A673 (cell line): ENCODE measurements around the gene SCD. TPM values are rescaled to one million over a fixed set of nuclear protein-coding genes. Genes with fewer than 3 reads are reported as not detected.
A peak's percentile ranks its signal among the peaks of the same experiment; 100 is the strongest.

Experiments
- BruUV-seq: library from RNA; stranded (reverse); fragments of 400-500 nt; replicated peaks from 2 replicates; lab custom pipeline; 2021; lab: Mats Ljungman, UMichigan
- CTCF ChIA-PET: fragments of 300-600 bp; sonication (Branson Sonifier 250); formaldehyde crosslinking; loops from one replicate; lab custom pipeline; 2022; ENCODE audit warnings: antibody characterized with exemption; lab: Charles Lee
- POLR2A ChIA-PET: fragments of 300-600 bp; sonication (Branson Sonifier 250); formaldehyde crosslinking; loops from one replicate; lab custom pipeline; 2022; ENCODE audit warnings: antibody characterized with exemption; ENCODE audit not compliant: low non-redundant PET; lab: Charles Lee
- DNase-seq: peaks from one replicate; pipeline ENCODE4 v3.0.0-alpha.2; 2015; ENCODE audit warnings: low spot score
- H3K27ac ChIP-seq: fragments of 200-600 bp; sonication (generic); 2 replicates; pipeline ENCODE4 v1.5.1; 2016; ENCODE audit warnings: mixed run types, low read depth, mild to moderate bottlenecking, mixed read lengths, antibody characterized with exemption, low read length; ENCODE audit not compliant: poor library complexity, severe bottlenecking
- H3K27me3 ChIP-seq: fragments of 200-600 bp; sonication (generic); replicated peaks from 2 replicates; pipeline ENCODE4 v1.6.1; 2017; ENCODE audit warnings: mixed run types, low read depth, mild to moderate bottlenecking, mixed read lengths, antibody characterized with exemption, low read length; ENCODE audit not compliant: insufficient read depth, poor library complexity
- H3K36me3 ChIP-seq: fragments of 200-600 bp; sonication (generic); 2 replicates; pipeline ENCODE4 v1.6.1; 2016; ENCODE audit warnings: mixed run types, mild to moderate bottlenecking, mixed read lengths, antibody characterized with exemption, low read length; ENCODE audit not compliant: insufficient read depth, poor library complexity, severe bottlenecking
- H3K4me1 ChIP-seq: fragments of 200-600 bp; sonication (generic); 2 replicates; pipeline ENCODE4 v1.6.1; 2017; ENCODE audit warnings: mixed run types, mild to moderate bottlenecking, mixed read lengths, antibody characterized with exemption, low read length; ENCODE audit not compliant: insufficient read depth, poor library complexity, severe bottlenecking
- H3K4me3 ChIP-seq: fragments of 200-600 bp; sonication (generic); 2 replicates; pipeline ENCODE4 v1.5.1; 2016; ENCODE audit warnings: low read depth, mixed run types, mild to moderate bottlenecking, mixed read lengths, low read length; ENCODE audit not compliant: poor library complexity, severe bottlenecking
- H3K9me3 ChIP-seq: fragments of 200-600 bp; sonication (generic); 2 replicates; pipeline ENCODE4 v1.6.1; 2016; ENCODE audit warnings: mixed run types, low read depth, mild to moderate bottlenecking, mixed read lengths, antibody characterized with exemption, low read length; ENCODE audit not compliant: poor library complexity, severe bottlenecking
- EZH2 ChIP-seq: fragments of 200-600 bp; sonication (generic); IDR thresholded peaks from 2 replicates; pipeline ENCODE4 v1.6.1; 2017; ENCODE audit warnings: borderline replicate concordance, low read depth, mild to moderate bottlenecking, mixed read lengths, antibody characterized with exemption, low read length; ENCODE audit not compliant: poor library complexity, severe bottlenecking
- intact Hi-C: fragments of 100-400 bp; cut with micrococcal nuclease; formaldehyde crosslinking; loops from one replicate; pipeline ENCODE4 v1.10.0; 2022; ENCODE audit not compliant: unreplicated experiment
- total RNA-seq: library from RNA; stranded (reverse); gene quantifications from 2 replicates; pipeline ENCODE4 v1.2.3, GENCODE V29; 2021
- TF ChIP-seq, protein P1 (sequence below): fragments of 300-800, 200-600 bp; sonication (generic); conservative IDR thresholded peaks from 2 replicates; pipeline ENCODE4 v1.5.1; 2017; ENCODE audit warnings: low read depth, mild to moderate bottlenecking, antibody characterized with exemption, low read length, moderate library complexity, mixed read lengths

The SCD gene
- total RNA-seq, 1 experiment from 2014 or later, result 519 TPM

DNA sequence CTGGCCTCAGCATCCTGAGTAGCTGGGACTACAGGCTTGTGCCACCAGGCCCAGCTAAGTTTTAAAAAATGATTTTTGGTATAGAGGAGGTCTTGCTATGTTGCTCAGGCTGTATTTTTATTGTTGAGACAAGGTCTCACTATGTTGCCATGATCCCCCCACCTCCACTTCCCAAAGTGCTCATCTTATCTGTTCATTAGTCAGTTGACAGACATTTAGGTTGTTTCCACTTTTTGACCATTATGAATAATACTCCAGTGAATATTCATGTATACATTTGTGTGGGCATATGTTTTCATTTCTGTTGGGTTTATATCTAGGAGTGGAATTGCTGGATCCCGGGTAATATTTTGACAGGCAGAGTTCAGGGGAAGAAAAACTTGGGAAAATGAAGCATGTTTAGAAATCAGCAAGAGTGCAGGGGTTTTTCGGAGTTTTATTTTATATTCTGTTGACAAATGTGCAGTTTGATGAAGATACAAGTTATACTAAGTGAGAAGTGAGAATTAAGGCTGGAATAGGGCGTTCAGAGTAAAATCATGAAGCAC, 2.7 kb upstream of the SCD start:
- Histone ChIP-seq H3K36me3 (peaks cover 14% of the 10 kb centered on the region), H3K27me3 (no peaks in the 10 kb centered on the region), H3K4me3 (no peak overlapping the region), H3K27ac (peak overlapping the region; percentile 94), H3K4me1 (peaks cover 15% of the 10 kb centered on the region), H3K9me3 (no peaks in the 10 kb centered on the region)
- no TSS peak for BruUV-seq
- TF ChIP-seq EZH2, result no peak
- TF ChIP-seq, protein P1, sequence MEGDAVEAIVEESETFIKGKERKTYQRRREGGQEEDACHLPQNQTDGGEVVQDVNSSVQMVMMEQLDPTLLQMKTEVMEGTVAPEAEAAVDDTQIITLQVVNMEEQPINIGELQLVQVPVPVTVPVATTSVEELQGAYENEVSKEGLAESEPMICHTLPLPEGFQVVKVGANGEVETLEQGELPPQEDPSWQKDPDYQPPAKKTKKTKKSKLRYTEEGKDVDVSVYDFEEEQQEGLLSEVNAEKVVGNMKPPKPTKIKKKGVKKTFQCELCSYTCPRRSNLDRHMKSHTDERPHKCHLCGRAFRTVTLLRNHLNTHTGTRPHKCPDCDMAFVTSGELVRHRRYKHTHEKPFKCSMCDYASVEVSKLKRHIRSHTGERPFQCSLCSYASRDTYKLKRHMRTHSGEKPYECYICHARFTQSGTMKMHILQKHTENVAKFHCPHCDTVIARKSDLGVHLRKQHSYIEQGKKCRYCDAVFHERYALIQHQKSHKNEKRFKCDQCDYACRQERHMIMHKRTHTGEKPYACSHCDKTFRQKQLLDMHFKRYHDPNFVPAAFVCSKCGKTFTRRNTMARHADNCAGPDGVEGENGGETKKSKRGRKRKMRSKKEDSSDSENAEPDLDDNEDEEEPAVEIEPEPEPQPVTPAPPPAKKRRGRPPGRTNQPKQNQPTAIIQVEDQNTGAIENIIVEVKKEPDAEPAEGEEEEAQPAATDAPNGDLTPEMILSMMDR, result no peak
- ChIA-PET CTCF (interaction anchor here (0.8 kb wide), 1 partner anchor 167 kb away, joined by 5 read pairs; no protein-coding TSS in a partner anchor), POLR2A (interaction anchor here (0.5 kb wide), 1 partner anchor 36 kb away, joined by 3 read pairs; no protein-coding TSS in a partner anchor)
- DNase-seq, result no peak
- intact Hi-C loops, result loop anchor here (10.0 kb wide), 1 partner anchor 490 kb away; no protein-coding TSS in a partner anchor

DNA sequence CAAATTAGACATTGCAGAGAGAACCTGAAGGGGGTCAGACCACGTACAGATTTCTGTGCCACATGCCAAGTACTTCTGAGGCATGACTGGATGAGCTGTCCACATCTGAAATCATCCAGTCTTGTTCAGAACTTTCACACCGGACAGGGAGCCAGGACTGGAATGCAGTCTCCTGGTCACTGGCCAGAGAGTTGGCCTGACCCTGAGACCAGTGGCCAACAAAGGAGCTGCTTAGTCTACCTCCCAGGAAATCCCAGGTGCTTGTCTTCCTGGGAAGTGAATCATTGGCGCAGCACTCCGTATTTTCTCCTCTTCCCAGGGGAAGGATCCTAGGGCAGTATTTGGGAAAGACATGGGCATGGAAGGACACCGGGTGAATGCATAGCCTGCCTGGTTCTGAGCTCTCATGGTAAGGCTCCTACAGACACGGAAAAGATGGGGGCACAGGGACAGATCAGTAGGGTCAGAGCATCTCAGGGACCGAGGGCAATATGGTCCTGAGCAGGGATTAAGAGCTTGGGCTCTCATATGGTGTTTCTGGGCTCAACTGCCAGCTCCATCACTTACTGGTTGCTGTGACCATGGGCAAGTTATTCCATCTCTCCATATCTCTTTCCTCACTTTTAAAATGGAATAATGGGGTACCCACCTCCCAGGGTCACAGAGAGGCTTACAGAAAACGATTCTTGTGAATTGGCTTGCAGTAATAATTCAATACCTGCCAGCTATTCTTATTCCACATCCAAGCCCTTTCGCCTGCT, 1.3 kb upstream of the SCD start:
- no peak for DNase-seq
- intact Hi-C loops, result loop anchor here (10.0 kb wide), 1 partner anchor 491 kb away; no protein-coding TSS in a partner anchor
- CTCF ChIA-PET, result interaction anchor here (0.8 to 1.2 kb wide), 3 partner anchors 28 to 173 kb away, joined by 3 to 4 read pairs (median 3); no protein-coding TSS in a partner anchor
- peak overlapping the region; percentile 94 for H3K27ac ChIP-seq
- TF ChIP-seq EZH2, result no peak
- TF ChIP-seq, protein P1, result no peak
- peak overlapping the region; percentile 93 for H3K4me3 ChIP-seq
- TSS peak; percentile 88 for BruUV-seq
- H3K9me3 ChIP-seq, result no peaks in the 10 kb centered on the region
- POLR2A ChIA-PET, result interaction anchor here (0.6 kb wide), 1 partner anchor 1101 kb away, joined by 3 read pairs; no protein-coding TSS in a partner anchor
- H3K27me3 ChIP-seq, result no peaks in the 10 kb centered on the region
- peaks cover 28% of the 10 kb centered on the region for H3K36me3 ChIP-seq
- peaks cover 21% of the 10 kb centered on the region for H3K4me1 ChIP-seq

GRCh38 chr10:100346351-100346764, 675 bp upstream of the SCD start:
- DNase-seq, result peak; percentile 88
- TF ChIP-seq, protein P1, result no peak
- TF ChIP-seq EZH2, result no peak

More at GRCh38 chr10:100346351-100346764, 675 bp upstream of the SCD start:
- ChIA-PET CTCF (interaction anchor here (0.6 to 1.2 kb wide), 5 partner anchors 84 to 666 kb away, joined by 3 to 22 read pairs (median 7); no protein-coding TSS in a partner anchor), POLR2A (interaction anchor here (0.6 to 1.0 kb wide), 6 partner anchors 19 to 1100 kb away, joined by 3 to 23 read pairs (median 10); no protein-coding TSS in a partner anchor)
- H3K27ac ChIP-seq, result peak overlapping the region; percentile 94
- H3K4me1 ChIP-seq, result peaks cover 21% of the 10 kb centered on the region
- no peaks in the 10 kb centered on the region for H3K27me3 ChIP-seq
- H3K36me3 ChIP-seq, result peaks cover 34% of the 10 kb centered on the region
- intact Hi-C loops, result loop anchor here (10.0 kb wide), 1 partner anchor 492 kb away; no protein-coding TSS in a partner anchor
- BruUV-seq, result no TSS peak
- H3K4me3 ChIP-seq, result peak overlapping the region; percentile 93
- no peaks in the 10 kb centered on the region for H3K9me3 ChIP-seq
